ENCODE measurements around the gene PHF12.

PHF12 gene

DNA sequence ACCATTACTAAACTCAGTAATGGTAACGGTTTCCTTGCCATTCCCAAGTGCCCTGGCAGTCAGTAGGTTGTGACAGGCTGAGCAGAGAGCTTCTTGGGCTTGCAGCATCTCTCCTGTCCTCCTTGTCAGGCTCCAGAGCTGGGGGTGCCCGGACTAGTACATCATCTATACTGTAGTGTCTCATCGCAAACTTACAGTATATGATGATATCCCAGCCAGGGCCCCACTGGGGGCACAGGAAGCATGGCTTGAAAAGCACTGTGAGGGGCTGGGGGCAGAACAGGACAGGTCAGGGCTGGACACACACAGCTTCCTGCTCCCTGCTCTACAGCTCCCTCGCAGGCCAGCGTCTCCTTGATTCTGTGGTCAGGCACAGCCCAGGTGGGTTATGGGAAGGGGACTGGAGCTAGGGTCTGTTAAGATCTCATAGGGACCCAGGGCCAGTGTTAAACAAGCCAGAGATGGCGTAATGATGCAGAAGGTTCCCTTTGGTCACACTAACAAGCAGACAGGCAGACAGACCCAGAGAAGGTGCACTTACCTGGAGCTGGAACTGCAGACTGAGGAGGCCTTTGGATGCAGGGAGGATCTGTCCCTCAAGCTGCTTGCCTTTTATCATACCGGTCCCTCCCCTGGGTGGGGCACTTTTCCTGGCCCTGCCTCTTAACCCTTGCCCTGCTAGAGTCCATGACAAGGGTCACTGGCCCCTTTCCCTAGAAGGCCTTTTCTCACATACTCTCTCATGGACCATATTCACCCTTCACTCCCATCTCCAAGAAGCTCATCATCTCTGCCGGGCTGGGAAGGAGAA, 89.7 kb downstream of the PHF12 start:
- DNase-seq (ENCODE audit: insufficient read length, low spot score): no peak
- TF ChIP-seq SPI1 (IDR thresholded peaks at IDR 0.05; ENCODE audit: low read depth, low read length) (no peak), POLR2A (IDR thresholded peaks at IDR 0.05; ENCODE audit: low read depth, low read length) (no peak), POLR2AphosphoS5 (IDR thresholded peaks at IDR 0.05; ENCODE audit: low read depth, low read length) (no peak), PAX5 (IDR thresholded peaks at IDR 0.05; ENCODE audit: insufficient read depth, low read length, severe bottlenecking) (no peak), POU2F2 (IDR thresholded peaks at IDR 0.05; ENCODE audit: low read depth, low read length) (no peak), TAF1 (IDR thresholded peaks at IDR 0.05; ENCODE audit: low read depth, low read length) (no peak)
- FAIRE-seq: no peak

GRCh38 chr17:28860363-28860808, 90.9 kb downstream of the PHF12 start:
- DNase-seq (ENCODE audit: insufficient read length, low spot score) (no peak), FAIRE-seq (no peak)
- TF ChIP-seq TAF1 (IDR thresholded peaks at IDR 0.05; ENCODE audit: low read depth, low read length): no peak
- no peak for TF ChIP-seq PAX5 (IDR thresholded peaks at IDR 0.05; ENCODE audit: insufficient read depth, low read length, severe bottlenecking)

GRCh38 chr17:28858801-28859355, 92.4 kb downstream of the PHF12 start:
- no peak for FAIRE-seq

DNA sequence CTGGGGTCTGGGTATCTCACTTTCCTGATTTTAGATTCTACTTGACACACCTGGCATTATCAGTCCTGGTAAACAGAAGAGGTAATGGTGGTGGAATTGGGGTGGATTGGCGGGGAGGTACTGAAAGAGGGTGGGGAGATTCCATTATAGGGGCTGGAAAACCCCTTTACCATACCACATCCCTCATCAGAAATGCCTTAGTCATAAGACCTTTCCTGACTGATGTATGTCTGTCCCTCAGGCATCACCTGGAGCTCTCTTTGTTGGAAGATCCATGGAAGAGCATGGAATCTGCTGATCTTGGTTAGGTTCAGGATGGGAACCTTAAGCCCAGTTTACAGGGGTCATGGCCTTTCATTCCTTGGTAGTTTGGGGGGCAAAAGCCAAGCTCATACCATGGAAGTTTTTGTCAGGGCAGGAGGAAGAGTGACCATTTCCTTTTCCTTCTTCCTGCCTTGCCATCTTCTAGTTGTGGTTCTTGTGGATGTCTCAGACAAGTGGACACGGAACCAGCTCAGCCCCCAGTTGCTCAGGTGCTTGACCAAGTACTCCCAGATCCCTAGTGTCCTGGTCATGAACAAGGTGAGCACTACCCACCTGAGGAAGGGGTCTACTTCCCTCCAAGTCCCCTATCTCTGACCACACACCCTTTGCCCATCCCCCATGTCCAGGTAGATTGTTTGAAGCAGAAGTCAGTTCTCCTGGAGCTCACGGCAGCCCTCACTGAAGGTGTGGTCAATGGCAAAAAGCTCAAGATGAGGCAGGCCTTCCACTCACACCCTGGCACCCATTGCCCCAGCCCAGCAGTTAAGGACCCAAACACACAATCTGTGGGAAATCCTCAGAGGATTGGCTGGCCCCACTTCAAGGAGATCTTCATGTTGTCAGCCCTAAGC, 93.2 kb downstream of the PHF12 start:
- TF ChIP-seq PAX5 (IDR thresholded peaks at IDR 0.05; ENCODE audit: insufficient read depth, low read length, severe bottlenecking) (no peak), POLR2AphosphoS5 (IDR thresholded peaks at IDR 0.05; ENCODE audit: low read depth, low read length) (no peak), POLR2A (IDR thresholded peaks at IDR 0.05; ENCODE audit: low read depth, low read length) (no peak), TAF1 (IDR thresholded peaks at IDR 0.05; ENCODE audit: low read depth, low read length) (no peak), POU2F2 (IDR thresholded peaks at IDR 0.05; ENCODE audit: low read depth, low read length) (no peak), SPI1 (IDR thresholded peaks at IDR 0.05; ENCODE audit: low read depth, low read length) (no peak)
- FAIRE-seq (no peak), DNase-seq (ENCODE audit: insufficient read length, low spot score) (no peak)

More at GRCh38 chr17:28858801-28859355, 92.4 kb downstream of the PHF12 start:
- no peak for DNase-seq (ENCODE audit: insufficient read length, low spot score)
- no peak for TF ChIP-seq POLR2A (IDR thresholded peaks at IDR 0.05; ENCODE audit: low read depth, low read length)
- TF ChIP-seq SPI1 (IDR thresholded peaks at IDR 0.05; ENCODE audit: low read depth, low read length): no peak
- no peak for TF ChIP-seq PAX5 (IDR thresholded peaks at IDR 0.05; ENCODE audit: insufficient read depth, low read length, severe bottlenecking)
- no peak for TF ChIP-seq TAF1 (IDR thresholded peaks at IDR 0.05; ENCODE audit: low read depth, low read length)
- no peak for TF ChIP-seq POU2F2 (IDR thresholded peaks at IDR 0.05; ENCODE audit: low read depth, low read length)
- no peak for TF ChIP-seq POLR2AphosphoS5 (IDR thresholded peaks at IDR 0.05; ENCODE audit: low read depth, low read length)

DNA sequence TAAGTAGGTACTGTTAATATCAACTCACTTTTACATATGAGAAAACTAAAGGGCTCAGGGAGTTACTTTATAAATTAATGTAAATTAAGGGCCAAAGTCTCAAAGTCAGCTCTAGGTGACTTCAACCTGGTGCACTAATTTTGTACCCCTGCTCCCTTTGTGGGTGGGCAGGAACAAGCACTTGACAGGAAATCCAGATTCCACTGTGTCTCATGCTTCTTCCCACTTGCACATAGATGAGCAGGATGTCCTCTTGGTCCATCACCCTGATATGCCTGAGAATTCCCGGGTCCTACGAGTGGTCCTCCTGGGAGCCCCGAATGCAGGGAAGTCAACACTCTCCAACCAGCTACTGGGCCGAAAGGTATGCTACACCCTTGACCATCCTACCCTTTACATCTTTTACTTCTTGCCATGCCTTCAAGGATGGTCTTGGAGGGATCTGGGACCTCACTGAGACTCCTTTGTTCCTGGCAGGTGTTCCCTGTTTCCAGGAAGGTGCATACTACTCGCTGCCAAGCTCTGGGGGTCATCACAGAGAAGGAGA, 95.2 kb downstream of the PHF12 start:
- no peak for FAIRE-seq
- DNase-seq (ENCODE audit: insufficient read length, low spot score): no peak
- TF ChIP-seq POLR2A (IDR thresholded peaks at IDR 0.05; ENCODE audit: low read depth, low read length) (no peak), SPI1 (IDR thresholded peaks at IDR 0.05; ENCODE audit: low read depth, low read length) (no peak), TAF1 (IDR thresholded peaks at IDR 0.05; ENCODE audit: low read depth, low read length) (no peak), PAX5 (IDR thresholded peaks at IDR 0.05; ENCODE audit: insufficient read depth, low read length, severe bottlenecking) (no peak), POLR2AphosphoS5 (IDR thresholded peaks at IDR 0.05; ENCODE audit: low read depth, low read length) (no peak), POU2F2 (IDR thresholded peaks at IDR 0.05; ENCODE audit: low read depth, low read length) (no peak)

GRCh38 chr17:28855336-28855679, 96.0 kb downstream of the PHF12 start:
- FAIRE-seq (no peak), DNase-seq (ENCODE audit: insufficient read length, low spot score) (no peak)
- TF ChIP-seq PAX5 (IDR thresholded peaks at IDR 0.05; ENCODE audit: insufficient read depth, low read length, severe bottlenecking): no peak
- TF ChIP-seq TAF1 (IDR thresholded peaks at IDR 0.05; ENCODE audit: low read depth, low read length): no peak
- TF ChIP-seq POLR2AphosphoS5 (IDR thresholded peaks at IDR 0.05; ENCODE audit: low read depth, low read length): no peak
- no peak for TF ChIP-seq POLR2A (IDR thresholded peaks at IDR 0.05; ENCODE audit: low read depth, low read length)
